HG03175 (cell line): ENCODE data around the gene MAP4K3.

Experiments
- ATAC-seq: cut with Tn5 transposase; IDR thresholded peaks from one replicate; pipeline ENCODE4 v1.9.1; 2021; ENCODE audit warnings: mild to moderate bottlenecking, moderate library complexity; ENCODE audit not compliant: unreplicated experiment

The MAP4K3 gene

DNA sequence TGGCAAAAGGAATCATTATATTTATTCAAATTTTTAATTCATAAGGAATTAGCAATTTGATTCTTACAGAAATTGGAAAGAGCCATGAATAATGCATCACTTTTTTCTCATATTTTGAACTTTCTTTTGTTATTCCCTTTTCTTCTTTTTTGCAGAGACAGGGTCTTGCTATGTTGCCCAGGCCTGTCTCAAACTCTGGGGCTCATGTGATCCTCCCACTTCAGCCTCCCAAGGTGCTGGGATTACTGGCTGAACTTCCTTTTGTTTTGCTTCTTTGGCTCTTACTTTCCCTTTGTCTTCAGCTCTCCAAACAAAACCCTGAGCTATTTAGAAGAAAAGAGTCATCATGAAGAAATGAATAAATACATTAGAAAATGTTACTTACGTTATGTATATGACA, 224.1 kb downstream of the MAP4K3 start:
- no peak for ATAC-seq

DNA sequence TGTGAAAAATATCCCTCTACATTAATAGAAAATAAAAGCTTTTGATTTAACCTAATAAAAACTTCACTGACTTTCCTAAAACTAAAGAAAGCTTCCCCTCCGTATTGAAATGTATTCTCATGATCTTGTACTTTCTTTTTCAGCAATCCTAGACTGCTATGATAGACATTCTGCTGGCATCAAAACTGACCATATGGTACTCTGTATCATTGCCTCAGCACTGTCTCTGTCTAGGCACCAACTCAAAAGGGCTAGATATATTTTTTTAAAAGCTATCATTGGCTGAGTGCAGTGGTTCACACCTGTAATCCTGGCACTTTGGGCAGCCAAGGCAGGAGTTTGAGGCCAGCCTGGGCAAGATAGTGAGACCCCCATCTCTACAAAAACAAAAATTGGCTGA, 226.2 kb downstream of the MAP4K3 start:
- no peak for ATAC-seq

DNA sequence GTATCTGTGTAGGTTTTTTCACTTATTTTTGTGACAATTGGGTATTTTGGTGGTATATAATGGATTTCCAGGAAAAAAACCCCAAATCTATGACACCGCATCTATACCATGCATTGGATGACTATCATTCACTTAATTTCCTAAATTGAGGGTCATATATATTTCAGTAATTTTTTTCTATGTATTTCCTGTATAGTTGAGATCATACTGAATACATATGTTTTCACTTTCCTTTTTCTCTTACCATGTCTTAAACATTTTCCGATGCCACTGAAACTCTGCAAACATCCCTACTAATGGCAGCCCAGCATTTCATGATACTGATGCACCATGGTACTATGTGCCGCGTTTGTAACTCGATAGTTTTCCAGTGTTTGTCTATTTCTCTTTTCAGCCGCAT, 233.7 kb downstream of the MAP4K3 start:
- no peak for ATAC-seq

DNA sequence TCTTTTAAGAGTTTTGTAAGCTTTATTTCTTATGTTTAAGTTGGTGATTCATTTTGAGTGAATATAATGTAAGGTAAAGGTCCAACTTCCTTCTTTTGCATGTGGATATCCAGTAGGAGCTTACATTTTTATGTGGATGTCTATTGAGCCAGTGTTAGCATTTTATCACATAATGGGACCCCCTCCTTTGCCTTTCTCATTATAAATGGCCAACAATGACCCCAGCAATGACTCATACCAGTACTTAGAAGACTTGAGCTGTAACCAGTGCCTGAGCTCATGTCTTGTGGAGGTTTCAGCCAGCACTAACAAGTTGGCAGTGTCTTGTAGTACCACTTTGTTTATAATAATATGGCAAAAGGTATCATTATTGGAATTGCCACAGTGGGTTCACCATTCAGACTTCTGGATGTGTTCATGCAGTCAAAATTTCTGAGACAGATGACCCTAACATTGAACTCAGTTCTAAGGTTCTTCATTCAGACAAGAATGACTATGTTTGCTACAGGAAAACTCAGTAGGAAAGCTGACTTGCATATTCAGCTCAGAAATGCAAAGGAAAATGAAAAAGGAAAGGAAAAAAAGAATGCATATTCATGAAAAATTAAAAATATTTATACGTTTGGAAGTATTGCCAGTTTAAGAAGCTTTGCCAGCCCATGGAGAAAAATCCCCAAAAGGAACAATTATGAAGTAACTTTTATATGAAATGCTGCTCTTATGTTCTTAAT, 234.3 kb downstream of the MAP4K3 start:
- no peak for ATAC-seq
